SIG-M5 treated with dmso at 0.1 percent for 504 hours (cell line): ENCODE results near the gene OR2AE1.

ENCODE experiments used
- DNase-seq: peaks from one replicate; lab custom pipeline; 2025; ENCODE audit not compliant: unreplicated experiment; lab: John Stamatoyannopoulos, UW

The OR2AE1 gene

DNA sequence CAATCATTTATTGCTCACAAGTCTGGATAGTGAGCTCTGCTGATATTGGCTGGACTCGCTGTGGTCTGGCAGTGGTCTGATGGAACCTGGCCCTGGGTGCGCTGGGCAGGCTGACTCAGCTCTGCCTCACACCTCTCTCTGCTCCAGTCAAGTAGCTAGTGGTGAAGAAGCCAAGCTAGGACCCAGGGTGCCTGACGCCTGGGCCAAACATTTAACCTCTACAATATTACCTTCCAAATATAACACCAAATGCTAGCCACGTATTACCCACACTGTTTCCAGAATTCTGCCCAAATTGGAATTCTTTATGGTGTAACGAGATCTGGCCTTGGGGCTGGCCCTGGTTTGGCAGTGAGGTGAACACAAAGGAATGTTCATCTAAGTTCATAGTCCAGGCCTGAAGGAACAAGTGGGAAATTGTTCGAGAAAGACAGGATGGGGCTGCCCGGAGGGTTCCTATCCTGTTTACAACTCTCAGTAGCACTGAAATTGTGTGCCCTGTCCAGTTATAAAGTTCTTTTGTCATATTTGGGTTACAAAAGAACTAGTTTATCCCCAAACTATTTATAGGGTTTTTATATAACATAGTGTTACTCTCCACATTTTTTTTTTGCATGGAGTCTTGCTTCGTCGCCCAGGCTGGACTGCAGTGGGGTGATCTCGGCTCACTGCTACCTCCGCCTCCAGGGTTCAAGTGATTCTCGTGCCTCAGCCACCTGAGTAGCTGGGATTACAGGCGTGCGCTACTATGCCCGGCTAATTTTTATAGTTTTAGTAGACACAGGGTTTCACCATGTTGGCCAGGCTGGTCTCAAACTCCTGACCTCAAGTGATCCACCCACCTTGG, 16.3 kb downstream of the OR2AE1 start:
- no peak for DNase-seq

DNA sequence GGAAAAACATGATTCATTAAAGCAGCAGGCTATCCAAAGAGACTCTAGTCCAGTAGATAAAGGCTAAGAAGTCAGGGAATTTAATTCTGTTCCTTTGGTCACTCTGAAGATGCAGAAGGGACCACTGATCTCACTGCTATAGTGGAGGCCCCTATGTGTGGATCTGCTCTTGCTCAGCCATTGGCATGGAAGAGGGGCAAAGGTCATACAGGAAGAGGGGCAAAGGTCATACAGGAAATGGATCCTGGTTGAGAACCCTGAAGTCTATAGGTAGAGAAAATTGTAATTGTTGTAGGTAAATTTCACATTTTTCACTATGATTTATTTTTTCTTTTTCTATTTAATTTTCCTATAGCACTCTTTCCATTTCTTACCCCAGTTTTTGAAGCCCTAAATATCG, 21.6 kb downstream of the OR2AE1 start:
- DNase-seq: no peak

DNA sequence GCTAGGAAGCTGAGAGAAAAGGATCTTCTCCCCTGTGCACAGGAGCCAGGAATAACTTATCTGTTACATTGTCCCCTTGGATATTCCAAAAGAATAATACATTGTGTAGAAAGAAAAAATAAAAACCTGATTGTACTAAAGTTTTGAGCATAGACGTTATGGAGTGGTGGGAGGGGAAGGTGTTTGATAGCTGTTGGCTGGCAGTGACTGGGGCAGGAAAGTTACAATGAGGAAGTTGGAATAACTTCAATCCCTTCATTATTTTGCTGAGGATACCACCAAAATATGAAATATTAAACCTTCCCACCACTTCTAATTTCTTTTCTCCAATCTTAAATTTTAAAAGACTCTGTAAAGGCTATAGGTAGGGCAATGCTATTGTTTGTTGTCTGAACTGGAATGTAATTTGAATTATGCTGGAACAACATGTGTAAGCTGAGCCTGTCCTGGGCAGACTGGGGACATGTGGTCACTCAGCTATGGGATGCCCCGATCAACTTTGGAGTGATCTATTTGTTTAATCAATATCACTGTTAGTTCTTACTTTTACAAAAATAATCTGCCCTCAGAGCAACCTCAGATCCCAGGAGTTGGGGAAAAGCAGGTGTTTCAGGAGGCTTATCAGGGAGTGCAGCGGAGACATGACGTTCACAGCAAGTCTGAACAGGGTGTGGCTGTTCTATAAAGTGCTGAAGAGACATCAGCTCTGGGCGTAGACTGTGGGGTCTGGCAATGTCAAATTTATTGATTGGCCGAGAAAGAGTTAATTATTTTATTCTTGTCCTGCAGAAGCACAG, 28.2 kb downstream of the OR2AE1 start:
- no peak for DNase-seq

DNA sequence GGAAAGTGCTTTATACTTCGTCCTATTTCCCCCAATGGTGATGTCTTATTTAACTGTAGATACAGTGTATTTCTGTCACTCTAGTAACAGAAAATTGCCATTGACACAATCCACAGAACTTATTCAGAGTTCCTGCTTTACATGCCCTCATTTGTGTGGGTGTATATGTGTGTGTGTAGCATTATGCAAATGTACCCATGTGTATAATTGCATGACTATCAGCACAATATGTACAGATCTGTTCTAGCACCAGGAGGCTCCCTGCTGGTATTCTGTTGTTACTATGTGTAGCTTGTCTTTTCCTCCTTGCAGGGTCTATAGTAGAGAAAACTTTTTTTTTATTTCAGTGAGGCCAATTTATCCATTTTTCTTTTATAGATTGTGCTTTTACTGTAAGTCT, 32.5 kb downstream of the OR2AE1 start:
- DNase-seq: no peak

DNA sequence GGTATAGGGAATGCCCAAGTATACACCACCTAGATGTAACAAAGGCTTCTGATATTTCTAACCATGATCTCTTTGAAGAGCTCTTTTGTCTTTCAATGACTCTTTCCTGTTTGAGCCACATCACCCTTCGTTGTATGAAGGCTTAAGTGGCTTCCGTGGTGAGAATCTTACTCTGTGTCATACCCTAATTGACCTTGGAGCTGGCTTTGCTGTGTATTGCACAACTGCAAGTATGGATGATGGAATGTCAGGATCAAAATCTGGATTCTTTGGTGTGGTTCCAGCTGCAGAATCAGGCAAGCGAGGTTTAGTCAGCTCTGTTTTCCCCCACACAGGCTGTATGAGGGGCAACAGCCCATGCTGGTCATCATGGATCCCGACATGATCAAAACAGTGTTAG, 33.0 kb downstream of the OR2AE1 start:
- DNase-seq: no peak

DNA sequence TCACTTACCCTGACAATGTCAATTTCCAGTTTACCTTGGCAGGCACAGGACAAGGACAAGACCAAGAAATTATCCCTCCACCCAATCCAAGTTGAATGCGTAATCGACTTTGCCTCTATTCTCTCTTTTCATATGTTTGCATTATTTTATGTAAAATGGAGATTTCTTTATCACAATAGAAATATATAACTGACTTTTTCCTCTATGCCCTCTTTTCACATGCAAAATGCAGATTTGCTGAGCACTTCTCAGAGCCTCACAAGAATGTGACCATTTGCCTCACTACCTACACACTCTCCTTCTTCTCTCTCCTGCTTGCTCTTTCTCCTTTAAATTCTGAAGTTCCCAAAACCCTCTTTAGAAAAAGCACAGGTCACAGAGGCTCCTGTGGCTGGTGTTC, 33.9 kb downstream of the OR2AE1 start:
- no peak for DNase-seq

DNA sequence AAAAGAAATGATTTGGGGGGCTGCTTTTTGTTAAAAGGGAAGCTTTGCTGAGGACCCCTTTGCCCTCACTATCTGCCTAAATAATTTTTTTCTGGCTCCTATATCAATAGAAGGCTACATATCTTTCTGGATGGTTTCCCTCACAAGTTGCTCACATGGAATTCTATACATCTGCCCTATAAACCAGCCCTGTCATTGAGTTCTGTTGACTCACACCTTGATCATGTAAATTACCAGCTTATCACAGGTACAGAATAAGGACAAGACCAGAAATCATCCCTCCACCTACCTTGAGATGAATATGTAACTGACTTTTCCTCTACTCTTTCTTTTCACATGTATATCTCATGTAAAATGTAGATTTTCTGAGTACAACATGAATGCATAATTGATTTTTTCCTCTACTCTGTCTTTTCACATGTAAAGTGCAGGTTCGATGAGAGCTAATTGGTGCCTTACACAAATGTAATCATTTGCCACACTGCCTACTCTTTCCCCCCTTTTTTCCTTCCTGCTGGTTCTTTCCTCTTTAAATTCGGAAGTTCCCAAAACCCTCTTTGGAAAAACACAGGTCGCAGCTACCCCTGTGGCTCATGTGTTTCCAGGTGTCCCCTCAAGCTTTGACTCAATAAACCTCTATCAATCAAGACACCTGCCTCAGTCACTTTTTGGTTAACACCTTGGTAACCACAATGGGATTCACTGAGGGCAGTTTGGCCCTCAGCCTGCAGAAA, 36.5 kb downstream of the OR2AE1 start:
- DNase-seq: no peak

DNA sequence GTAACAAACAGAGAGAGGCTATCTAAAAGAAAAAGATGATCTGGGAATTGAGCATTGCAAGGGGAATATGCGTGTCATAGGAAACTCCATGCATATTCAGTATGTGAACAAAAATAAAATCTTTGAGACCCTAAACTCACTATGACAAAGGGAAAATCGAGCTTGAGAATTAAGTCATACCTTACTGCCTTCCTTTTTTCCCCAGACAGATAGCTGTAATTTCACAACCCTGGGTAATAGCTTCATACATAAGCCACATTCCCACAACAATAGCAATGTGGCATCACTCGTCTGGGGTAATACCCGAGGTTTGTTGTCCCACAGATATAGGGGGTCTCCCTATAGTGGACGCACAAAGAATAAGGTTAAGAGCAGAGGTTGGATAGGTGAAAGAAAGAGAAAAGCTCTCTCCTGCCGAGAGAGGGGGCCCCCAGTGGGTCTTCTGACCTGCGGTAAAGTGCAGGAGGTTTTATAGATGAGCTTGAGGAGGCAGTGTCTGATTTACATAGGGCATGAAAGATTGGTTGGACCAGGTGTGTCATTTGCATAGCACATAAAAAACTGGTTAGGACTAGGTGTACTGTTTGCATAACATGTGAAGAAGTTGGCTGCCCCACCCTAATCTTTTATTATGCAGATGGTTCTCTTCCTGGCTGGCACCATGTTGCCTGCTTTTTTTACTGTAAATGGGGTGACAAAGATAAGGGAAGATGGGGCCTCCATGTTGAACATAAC, 37.4 kb downstream of the OR2AE1 start:
- DNase-seq: peak; percentile 23

DNA sequence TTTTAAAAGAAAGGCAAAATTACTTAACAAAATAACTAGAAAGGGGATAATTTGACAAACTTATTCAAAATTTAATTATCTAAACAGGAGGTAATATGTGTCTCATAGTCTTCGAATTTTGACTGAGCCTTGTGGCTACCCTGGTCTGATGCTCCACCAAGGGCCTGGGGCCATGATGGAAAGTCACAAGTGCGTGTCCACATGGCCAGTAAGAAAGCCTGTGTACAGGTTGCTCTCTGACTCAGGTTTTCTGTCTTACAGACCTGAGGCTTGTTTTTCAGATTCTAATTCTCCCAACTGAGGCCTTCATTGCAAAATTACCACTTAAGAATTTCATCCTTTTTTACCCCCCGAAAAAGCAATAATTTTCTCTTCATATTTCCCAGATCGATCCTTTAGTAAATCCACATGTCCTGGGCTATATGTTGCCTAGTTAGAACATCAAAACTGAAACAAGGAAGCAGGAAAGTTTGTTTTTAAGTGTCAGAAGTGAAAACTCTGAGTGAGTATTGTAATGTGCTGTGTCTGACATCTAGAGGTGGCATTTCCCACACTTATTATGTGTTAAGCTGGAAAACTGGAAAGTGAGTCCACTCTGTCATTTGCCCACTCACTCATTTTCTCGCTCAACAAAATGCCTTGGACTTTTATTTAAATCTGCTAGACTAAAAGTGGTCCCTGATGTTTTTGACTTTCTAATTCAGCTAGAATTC, 39.0 kb downstream of the OR2AE1 start:
- peak; percentile 45 for DNase-seq

DNA sequence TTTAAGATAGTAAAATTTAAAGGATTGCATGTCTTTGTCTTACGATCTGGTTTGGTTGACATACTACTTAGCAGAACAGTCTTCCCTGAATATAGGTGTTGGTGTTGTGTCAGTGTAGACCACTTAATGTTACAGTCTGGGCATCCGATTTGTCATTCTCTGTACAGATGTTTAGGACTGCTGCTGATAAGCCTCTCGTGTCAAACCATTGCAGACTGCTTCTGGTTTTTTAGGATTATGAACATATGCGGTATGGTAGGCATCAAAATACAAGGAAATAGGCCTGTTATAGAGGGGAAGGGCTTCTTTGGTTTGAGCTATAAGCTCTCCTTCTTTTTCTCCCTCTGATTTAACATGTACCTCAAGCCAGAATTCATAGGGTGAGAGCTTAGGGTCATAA, 41.6 kb downstream of the OR2AE1 start:
- DNase-seq: no peak

DNA sequence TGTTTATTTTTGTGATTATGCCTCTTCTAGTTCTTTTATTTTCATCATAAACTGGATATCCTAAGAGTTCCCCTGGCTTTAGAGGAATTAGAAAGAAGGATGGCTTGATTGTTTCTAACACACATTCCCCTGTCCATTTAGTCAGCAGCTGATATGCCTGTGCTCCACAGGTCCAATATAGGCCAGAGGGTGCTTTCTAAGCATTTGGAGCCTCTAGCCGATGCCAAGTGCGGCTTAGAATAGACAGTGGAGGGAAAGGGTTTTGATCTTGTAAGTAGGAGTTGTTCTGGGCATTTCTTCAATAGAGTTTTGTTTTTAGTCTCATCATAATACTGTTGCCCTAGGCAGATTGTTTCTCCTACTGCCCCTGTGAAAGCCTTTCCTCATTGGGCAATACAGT, 42.5 kb downstream of the OR2AE1 start:
- no peak for DNase-seq

DNA sequence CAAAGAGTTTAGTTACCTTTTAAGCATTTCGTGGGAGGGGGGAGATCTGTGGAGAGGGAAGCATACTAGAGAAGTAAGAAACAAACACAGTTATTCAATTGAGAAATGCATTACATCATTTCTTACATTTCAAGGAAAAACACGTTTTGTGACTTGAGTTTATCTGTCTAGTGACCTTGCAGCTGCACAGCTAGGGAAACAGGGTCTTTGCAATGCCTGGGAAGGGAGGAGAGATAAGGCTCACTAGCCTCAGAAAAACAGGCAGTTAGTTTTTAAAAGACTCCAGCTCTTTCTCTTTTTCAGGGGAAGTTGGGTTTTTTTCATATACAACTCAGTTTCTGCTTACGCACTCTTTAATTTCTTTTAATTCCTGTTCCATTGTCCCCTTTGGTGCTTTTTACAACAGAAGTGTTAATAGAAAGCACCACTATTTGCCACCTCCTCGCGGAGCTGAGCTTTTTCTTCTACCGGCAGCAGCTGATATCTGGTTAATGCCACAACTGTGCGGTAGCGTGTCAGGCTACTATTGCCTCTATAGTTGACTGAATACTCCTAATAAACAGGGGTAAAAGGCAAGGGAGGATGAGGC, 43.5 kb downstream of the OR2AE1 start:
- no peak for DNase-seq

DNA sequence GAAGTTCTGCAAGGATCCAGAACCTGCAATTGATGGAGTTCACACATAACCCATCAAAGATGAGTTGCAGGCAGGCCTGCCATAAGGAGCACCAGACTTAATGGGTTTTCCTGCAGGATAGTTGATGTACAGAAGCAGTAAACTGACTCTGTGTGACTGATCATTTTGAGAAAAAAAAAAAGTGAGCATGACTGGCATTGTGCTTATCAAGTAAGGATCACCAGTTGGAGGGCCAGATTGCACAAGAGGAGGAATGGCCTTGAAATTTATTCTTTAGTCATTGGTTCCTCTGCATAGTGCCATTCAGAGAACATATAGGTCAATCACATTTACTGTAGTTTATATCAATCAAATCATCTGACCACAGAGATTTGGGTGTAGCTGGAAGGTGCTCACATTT, 45.2 kb downstream of the OR2AE1 start:
- no peak for DNase-seq

DNA sequence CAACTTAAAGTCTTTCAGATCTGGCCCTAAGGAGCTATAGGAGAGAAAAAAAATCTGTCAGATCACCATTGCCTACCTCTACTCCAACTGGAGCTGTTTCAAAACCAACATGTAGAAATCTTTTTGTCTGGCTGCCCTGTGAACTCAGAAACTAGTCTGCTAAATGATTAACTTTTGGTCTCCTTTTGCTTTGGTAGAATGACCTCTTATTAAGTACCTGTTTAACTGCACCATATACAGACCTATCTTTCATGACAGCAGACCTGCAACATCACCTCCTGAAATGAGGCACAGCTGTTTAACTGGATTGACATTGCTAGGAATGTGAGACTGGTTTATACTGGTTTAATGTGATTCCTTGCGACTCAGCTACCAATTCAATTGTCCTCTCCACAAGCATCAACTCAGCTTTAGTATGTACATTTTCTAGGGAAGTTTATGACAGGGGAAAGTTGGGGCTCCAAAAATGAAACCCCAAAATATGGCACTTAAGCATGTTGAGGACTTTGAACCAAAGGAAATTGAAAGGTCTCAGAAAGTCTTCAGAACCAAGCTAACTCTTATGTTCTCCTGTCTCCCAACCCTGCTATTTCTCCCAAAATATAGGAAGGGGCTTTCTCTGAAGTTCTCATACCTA, 47.2 kb downstream of the OR2AE1 start:
- no peak for DNase-seq

DNA sequence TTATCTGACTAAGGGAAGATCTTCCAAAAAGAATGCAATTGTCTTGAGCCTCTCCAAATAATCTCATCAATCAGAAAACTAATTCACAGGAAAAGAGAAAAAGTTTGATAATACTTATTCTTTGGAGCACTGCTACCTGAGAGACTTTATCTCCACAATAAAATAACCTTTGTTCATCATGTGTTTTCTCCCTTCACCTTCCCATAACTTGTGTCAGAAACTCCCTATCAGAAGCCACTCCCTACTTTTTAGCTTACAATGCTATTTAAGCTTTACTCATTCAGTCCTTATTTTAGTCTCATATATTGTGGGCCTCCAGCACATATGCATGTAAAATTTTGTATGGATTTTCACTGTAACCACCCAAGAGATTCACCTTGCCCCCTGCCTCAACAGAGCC, 48.0 kb downstream of the OR2AE1 start:
- no peak for DNase-seq

DNA sequence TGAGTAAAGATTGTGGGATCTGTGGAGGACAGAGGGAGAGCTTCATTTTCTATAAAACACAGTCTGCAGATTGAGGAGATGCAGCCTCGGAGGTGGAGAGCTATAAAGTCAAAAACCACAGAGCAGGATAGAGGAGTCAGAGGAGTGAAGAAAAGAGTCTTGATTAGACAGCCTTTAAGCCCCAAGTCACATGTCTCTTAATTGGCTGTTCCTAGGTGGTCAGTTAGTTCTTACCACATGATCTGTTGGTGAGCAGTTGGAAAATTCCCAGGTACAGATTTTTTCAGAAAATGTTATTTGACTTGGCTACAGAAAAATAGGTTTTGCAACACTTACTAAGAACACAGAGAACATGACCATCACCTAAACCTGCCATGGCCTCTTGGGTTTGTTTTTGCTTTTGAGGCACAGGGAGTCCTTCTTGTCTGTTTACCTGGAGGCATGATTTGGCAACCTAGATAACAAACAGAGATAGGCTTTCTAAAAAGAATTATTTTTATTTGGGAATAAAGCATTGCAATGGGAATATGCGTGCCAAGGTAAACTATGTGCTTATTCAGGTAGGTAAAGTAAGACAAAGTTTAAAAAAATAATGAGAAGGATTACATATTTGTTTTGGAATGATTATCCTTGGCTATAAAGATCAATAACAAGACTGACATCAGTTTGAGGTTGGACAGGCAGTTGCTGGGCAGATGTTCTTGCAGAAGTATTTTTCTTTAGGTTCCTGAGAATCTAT, 49.6 kb downstream of the OR2AE1 start:
- no peak for DNase-seq
